Lower lobe of right lung (tissue), 2 donors: ENCODE data around the gene KIF6. TPM values are rescaled to one million over a fixed set of nuclear protein-coding genes. Genes with fewer than 3 reads are reported as not detected.

Experiments used
- ATAC-seq, 2 donors: fragments of 200-7000 bp; cut with Tn5 transposase; one replicate each; pipeline ENCODE4 v1.9.1; 2020 to 2022; ENCODE audit warnings: mild to moderate bottlenecking in 2 of 2, moderate library complexity in 2 of 2
- DNase-seq: peaks from one replicate; pipeline ENCODE4 v3.0.0-alpha.2; 2020
- H3K27ac ChIP-seq: fragments of 200-600 bp; one replicate; pipeline ENCODE4 v1.8.0; 2022
- H3K27me3 ChIP-seq: fragments of 200-600 bp; one replicate; pipeline ENCODE4 v1.8.0; 2022; ENCODE audit warnings: low read depth
- H3K36me3 ChIP-seq: fragments of 200-600 bp; one replicate; pipeline ENCODE4 v1.8.0; 2022; ENCODE audit warnings: mild to moderate bottlenecking
- H3K4me1 ChIP-seq: fragments of 200-600 bp; one replicate; pipeline ENCODE4 v1.8.0; 2022
- H3K4me3 ChIP-seq: fragments of 200-600 bp; one replicate; pipeline ENCODE4 v1.8.0; 2022; ENCODE audit warnings: mild to moderate bottlenecking
- H3K9me3 ChIP-seq: fragments of 200-600 bp; one replicate; pipeline ENCODE4 v1.8.0; 2022
- intact Hi-C: fragments of 100-400 bp; cut with DNase I; formaldehyde crosslinking; loops from one replicate; pipeline ENCODE4 v1.11.0; 2022
- total RNA-seq: library from RNA; stranded (reverse); fragmentation: NEBNext Ultra II Directional; extraction: Animal tissue kit (Norgen Biotek cat#: 25700); gene quantifications from one replicate; pipeline ENCODE4 v1.2.1, GENCODE V29; 2021
- TF ChIP-seq, protein P1 (sequence below): fragments of 200-600 bp; IDR thresholded peaks from one replicate; pipeline ENCODE4 v1.8.0; 2022; ENCODE audit warnings: antibody characterized with exemption, mild to moderate bottlenecking
- donor health status: DM: no; HTN: yes; CAD: no; lungs with severe emphysema.

Gene KIF6
- total RNA-seq, 1 donor from 2014 or later, result 2.5 TPM

DNA sequence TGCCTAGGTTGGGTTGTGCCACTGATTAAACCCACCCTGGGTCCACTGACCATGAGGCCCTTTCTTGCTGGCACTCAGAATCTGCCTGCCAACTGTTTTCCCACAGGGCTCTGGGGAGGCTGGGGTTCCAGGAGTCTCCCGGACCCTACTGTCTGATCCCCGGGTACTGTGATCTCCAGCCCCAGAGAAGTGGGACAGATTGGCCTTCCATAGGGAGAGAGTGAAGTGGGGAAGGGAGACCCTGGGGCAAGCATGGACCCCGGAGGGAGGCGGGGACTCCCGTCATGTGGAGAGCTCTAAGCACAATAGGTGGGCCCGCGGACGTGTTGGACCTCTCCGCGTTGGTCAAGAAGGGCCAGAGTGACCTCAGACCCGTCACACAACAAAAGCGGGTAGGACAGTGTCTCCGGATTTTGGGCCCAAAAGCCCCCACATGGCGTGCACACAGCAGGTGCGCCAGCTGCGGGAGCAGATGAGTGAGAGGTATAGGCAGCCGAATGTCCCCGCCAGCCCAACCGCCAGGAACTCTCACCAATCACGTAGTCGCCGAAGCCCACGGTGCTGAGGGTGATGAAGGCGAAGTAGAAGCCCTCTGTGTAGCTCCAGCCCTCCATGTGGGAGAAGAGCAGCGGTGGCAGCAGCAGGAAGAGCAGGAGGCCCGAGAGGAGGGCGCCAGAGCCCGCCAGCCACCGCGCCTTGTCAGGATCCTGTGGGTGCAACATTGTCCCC is 421.6 kb downstream of the KIF6 start:
- Histone ChIP-seq H3K9me3 (no peaks in the 10 kb centered on the region), H3K27me3 (no peaks in the 10 kb centered on the region), H3K4me3 (no peak overlapping the region), H3K36me3 (no peaks in the 10 kb centered on the region), H3K27ac (no peak overlapping the region), H3K4me1 (no peaks in the 10 kb centered on the region)
- TF ChIP-seq, protein P1, sequence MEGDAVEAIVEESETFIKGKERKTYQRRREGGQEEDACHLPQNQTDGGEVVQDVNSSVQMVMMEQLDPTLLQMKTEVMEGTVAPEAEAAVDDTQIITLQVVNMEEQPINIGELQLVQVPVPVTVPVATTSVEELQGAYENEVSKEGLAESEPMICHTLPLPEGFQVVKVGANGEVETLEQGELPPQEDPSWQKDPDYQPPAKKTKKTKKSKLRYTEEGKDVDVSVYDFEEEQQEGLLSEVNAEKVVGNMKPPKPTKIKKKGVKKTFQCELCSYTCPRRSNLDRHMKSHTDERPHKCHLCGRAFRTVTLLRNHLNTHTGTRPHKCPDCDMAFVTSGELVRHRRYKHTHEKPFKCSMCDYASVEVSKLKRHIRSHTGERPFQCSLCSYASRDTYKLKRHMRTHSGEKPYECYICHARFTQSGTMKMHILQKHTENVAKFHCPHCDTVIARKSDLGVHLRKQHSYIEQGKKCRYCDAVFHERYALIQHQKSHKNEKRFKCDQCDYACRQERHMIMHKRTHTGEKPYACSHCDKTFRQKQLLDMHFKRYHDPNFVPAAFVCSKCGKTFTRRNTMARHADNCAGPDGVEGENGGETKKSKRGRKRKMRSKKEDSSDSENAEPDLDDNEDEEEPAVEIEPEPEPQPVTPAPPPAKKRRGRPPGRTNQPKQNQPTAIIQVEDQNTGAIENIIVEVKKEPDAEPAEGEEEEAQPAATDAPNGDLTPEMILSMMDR, result peak; percentile 6
- intact Hi-C loops, result loop anchor here (2.0 kb wide), 1 partner anchor 137 kb away; no protein-coding TSS in a partner anchor
- peak; percentile 3 to 6 for ATAC-seq
- no peak for DNase-seq

GRCh38 chr6:39302669-39303424 is 422.4 kb downstream of the KIF6 start:
- H3K9me3 ChIP-seq, result no peaks in the 10 kb centered on the region
- H3K27me3 ChIP-seq, result no peaks in the 10 kb centered on the region
- DNase-seq, result peak; percentile 90
- no peak overlapping the region for H3K4me3 ChIP-seq
- no peaks in the 10 kb centered on the region for H3K36me3 ChIP-seq
- intact Hi-C loops, result loop anchor here (2.0 kb wide), 1 partner anchor 136 kb away; no protein-coding TSS in a partner anchor
- peak; percentile 93 to 94 for ATAC-seq
- TF ChIP-seq, protein P1, result peak; percentile 92
- H3K27ac ChIP-seq, result no peak overlapping the region
- H3K4me1 ChIP-seq, result no peaks in the 10 kb centered on the region

DNA sequence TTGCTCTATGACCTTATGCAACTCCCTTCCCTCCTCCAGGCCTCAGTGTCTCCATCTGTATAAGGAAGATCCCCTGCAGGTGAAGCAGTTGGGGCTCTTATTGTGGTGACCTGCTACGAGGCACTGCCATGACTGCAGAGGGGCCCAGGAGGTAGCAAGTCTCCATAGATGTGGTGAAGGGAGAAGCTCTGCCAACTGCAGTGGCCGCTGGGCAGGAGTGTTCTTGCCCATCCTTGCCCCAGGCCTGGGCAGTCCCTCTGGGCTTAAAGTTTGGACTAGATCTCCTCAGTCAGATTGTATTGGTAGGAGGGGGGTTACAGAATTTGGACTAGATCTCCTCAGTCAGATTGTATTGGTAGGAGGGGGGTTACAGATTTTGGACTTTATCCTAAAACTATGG is 423.2 kb downstream of the KIF6 start:
- H3K36me3 ChIP-seq, result no peaks in the 10 kb centered on the region
- ATAC-seq, result no peak
- intact Hi-C loops, result loop anchor here (2.0 kb wide), 1 partner anchor 135 kb away; no protein-coding TSS in a partner anchor
- no peak overlapping the region for H3K4me3 ChIP-seq
- H3K27ac ChIP-seq, result no peak overlapping the region
- TF ChIP-seq, protein P1, result no peak
- no peaks in the 10 kb centered on the region for H3K9me3 ChIP-seq
- H3K27me3 ChIP-seq, result no peaks in the 10 kb centered on the region
- H3K4me1 ChIP-seq, result peaks cover under 1% of the 10 kb centered on the region
- DNase-seq, result no peak

DNA sequence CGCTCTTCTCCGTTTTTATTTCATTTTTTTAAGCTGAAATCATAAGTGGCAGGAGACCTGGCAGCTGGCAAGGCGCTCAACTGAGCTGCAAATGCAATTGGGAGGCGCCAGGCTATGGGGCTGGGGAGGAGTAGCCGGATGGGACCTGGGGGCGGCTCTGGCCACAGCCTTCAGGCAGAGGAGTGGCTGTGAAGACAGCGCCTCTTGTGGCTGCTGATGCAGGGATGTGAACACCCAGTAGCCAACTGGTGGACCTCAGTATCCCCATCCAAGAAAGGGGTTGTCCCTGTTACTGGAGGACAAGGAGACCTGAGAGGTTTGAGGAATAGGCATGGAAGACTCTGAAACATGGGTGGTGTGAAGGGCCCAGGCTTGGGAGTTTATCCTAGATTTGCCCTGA is 423.6 kb downstream of the KIF6 start:
- ATAC-seq (no peak), DNase-seq (no peak)
- intact Hi-C loops, result loop anchor here (2.0 kb wide), 1 partner anchor 135 kb away; no protein-coding TSS in a partner anchor
- H3K27me3 ChIP-seq, result no peaks in the 10 kb centered on the region
- no peaks in the 10 kb centered on the region for H3K9me3 ChIP-seq
- no peak overlapping the region for H3K4me3 ChIP-seq
- no peaks in the 10 kb centered on the region for H3K36me3 ChIP-seq
- no peak overlapping the region for H3K27ac ChIP-seq
- H3K4me1 ChIP-seq, result peaks cover 5% of the 10 kb centered on the region
- TF ChIP-seq, protein P1, result no peak

GRCh38 chr6:39300739-39301138 is 424.5 kb downstream of the KIF6 start:
- no peaks in the 10 kb centered on the region for H3K36me3 ChIP-seq
- H3K27ac ChIP-seq, result no peak overlapping the region
- no peaks in the 10 kb centered on the region for H3K27me3 ChIP-seq
- ATAC-seq (no peak), DNase-seq (no peak)
- TF ChIP-seq, protein P1, result no peak
- no peaks in the 10 kb centered on the region for H3K9me3 ChIP-seq
- H3K4me1 ChIP-seq, result peaks cover 7% of the 10 kb centered on the region
- no peak overlapping the region for H3K4me3 ChIP-seq
- intact Hi-C loops, result no loop called here
